Activated effector memory CD4-positive, alpha-beta T cell treated with anti-CD3 and anti-CD28 coated beads, Interleukin-2, amount 50 U/mL, for 16 hours (primary cell): ENCODE results near the gene RPL29.
"Not testable (repeated sequence)": the region's sequence is repeated elsewhere in the genome, so short reads cannot be mapped to it uniquely, and the experiment has no call there.

Experiments used
- DNase-seq: peaks from one replicate; pipeline ENCODE4 v3.0.0-alpha.2; 2020

The RPL29 gene

GRCh38 chr3:52004906-52005395, 9.3 kb upstream of the RPL29 start:
- DNase-seq, result no peak

GRCh38 chr3:52004163-52004787, 8.6 kb upstream of the RPL29 start:
- DNase-seq, result no peak

- no peak for DNase-seq
Observed at GRCh38 chr3:52002748-52003147, 7.1 kb upstream of the RPL29 start.

- DNase-seq, result peak; percentile 93
Observed at GRCh38 chr3:52001443-52001974, 5.8 kb upstream of the RPL29 start.

GRCh38 chr3:51999846-52000245, 4.2 kb upstream of the RPL29 start:
- no peak for DNase-seq

GRCh38 chr3:51998774-51999173, 3.1 kb upstream of the RPL29 start:
- DNase-seq, result no peak

- DNase-seq, result no peak
Observed at GRCh38 chr3:51997935-51998596, 2.4 kb upstream of the RPL29 start.

- DNase-seq, result no peak
Observed at GRCh38 chr3:51997172-51997571, 1.5 kb upstream of the RPL29 start.

- DNase-seq, result no peak
Observed at GRCh38 chr3:51994530-51994929, 1.2 kb downstream of the RPL29 start.

- not testable (repeated sequence) for DNase-seq
Observed at GRCh38 chr3:51993657-51994056, 2.0 kb downstream of the RPL29 start.

- no peak for DNase-seq
Observed at GRCh38 chr3:51992017-51992682, 3.5 kb downstream of the RPL29 start.

- not testable (repeated sequence) for DNase-seq
Observed at GRCh38 chr3:51990501-51990971, 5.2 kb downstream of the RPL29 start.

- DNase-seq, result no peak
Observed at GRCh38 chr3:51988286-51989146, 7.2 kb downstream of the RPL29 start.

GRCh38 chr3:51987568-51987967, 8.1 kb downstream of the RPL29 start:
- DNase-seq, result no peak

- no peak for DNase-seq
Observed at GRCh38 chr3:51986010-51986947, 9.4 kb downstream of the RPL29 start.

GRCh38 chr3:51985063-51985462, 10.6 kb downstream of the RPL29 start:
- DNase-seq, result no peak

- no peak for DNase-seq
Observed at GRCh38 chr3:51984269-51984647, 11.4 kb downstream of the RPL29 start.

- DNase-seq, result no peak
Observed at GRCh38 chr3:51983578-51984268, 12.0 kb downstream of the RPL29 start.

GRCh38 chr3:51982838-51983577, 12.7 kb downstream of the RPL29 start, which contains the start of gene ACY1:
ACY1 (plus strand) TSS chr3:51983535; CDS start chr3:51984065, 530 bp downstream.
- DNase-seq, result peak; percentile 90

GRCh38 chr3:51982352-51982837, 13.3 kb downstream of the RPL29 start:
- DNase-seq, result peak; percentile 73
